Measurements from ENCODE around the gene KANSL1. TPM values are rescaled to one million over a fixed set of nuclear protein-coding genes. Genes with fewer than 3 reads are reported as not detected.

KANSL1 gene
- total and polyA plus RNA-seq, 2 experiments from 2014 or later, result 37.3 to 84.3 TPM

GRCh38 chr17:46061435-46061834 is 131.8 kb downstream of the KANSL1 start:
- Histone ChIP-seq H3K27ac (no peak overlapping the region), H3K79me2 (peaks cover 44% of the 10 kb centered on the region), H4K20me1 (ENCODE audit: insufficient read depth, poor library complexity, severe bottlenecking) (no peaks in the 10 kb centered on the region), H3K4me2 (no peak overlapping the region), H3K4me1 (ENCODE audit: insufficient read depth) (no peaks in the 10 kb centered on the region), H3K4me3 (no peak overlapping the region), H3K27me3 (no peaks in the 10 kb centered on the region), H3K36me3 (replicated peaks; ENCODE audit: insufficient read depth, low read depth) (no peaks in the 10 kb centered on the region), H3K9me3 (ENCODE audit: low read depth) (no peaks in the 10 kb centered on the region), H2AFZ (no peak overlapping the region), H3K9me2 (replicated peaks; ENCODE audit: insufficient read depth) (no peaks in the 10 kb centered on the region)
- no peak for DNase-seq (ENCODE audit: low spot score)
- WGBS (ENCODE audit: low lambda C conversion rate, missing lambda C conversion rate), result over 99% methylated on average over 5 of the region's 5 CpGs
- TF ChIP-seq EZH2 (IDR thresholded peaks at IDR 0.05; ENCODE audit: borderline replicate concordance) (no peak), EZH2phosphoT487 (IDR thresholded peaks at IDR 0.05; ENCODE audit: low read depth, severe bottlenecking, unreplicated experiment) (no peak), CTCF (IDR thresholded peaks at IDR 0.05; ENCODE audit: poor library complexity) (peak; percentile 19)

DNA sequence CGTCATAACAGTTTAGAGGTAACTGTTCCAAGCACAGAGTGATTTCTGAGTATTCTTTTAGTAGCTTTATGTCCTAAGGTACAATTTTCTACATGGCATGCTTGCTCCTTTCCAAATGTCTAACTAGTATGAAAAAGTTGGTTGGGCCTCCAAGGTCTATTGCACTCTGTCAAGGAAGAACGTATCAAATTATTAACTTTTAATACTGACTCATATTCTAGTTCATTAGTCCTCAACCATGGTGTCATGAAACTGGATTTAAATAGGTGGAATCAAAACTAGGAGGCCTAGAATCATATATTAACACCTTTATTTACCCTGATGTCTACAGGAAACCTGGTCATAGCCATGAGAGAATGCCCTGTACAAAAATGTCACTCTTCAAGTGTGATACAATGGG is 132.8 kb downstream of the KANSL1 start:
- WGBS (ENCODE audit: low lambda C conversion rate, missing lambda C conversion rate), result 98% methylated on average over 2 of the region's 2 CpGs
- Histone ChIP-seq H3K79me2 (peaks cover 45% of the 10 kb centered on the region), H2AFZ (no peak overlapping the region), H3K9me3 (ENCODE audit: low read depth) (no peaks in the 10 kb centered on the region), H3K4me2 (no peak overlapping the region), H3K4me1 (ENCODE audit: insufficient read depth) (no peaks in the 10 kb centered on the region), H3K36me3 (replicated peaks; ENCODE audit: insufficient read depth, low read depth) (no peaks in the 10 kb centered on the region), H4K20me1 (ENCODE audit: insufficient read depth, poor library complexity, severe bottlenecking) (no peaks in the 10 kb centered on the region), H3K27me3 (no peaks in the 10 kb centered on the region), H3K4me3 (no peak overlapping the region), H3K27ac (no peak overlapping the region), H3K9me2 (replicated peaks; ENCODE audit: insufficient read depth) (no peaks in the 10 kb centered on the region)
- TF ChIP-seq EZH2 (IDR thresholded peaks at IDR 0.05; ENCODE audit: borderline replicate concordance), result no peak
- no peak for DNase-seq (ENCODE audit: low spot score)

- H4K20me1 ChIP-seq (ENCODE audit: insufficient read depth, poor library complexity, severe bottlenecking), result no peaks in the 10 kb centered on the region
- TF ChIP-seq CTCF (IDR thresholded peaks at IDR 0.05; ENCODE audit: poor library complexity), result no peak
- TF ChIP-seq EZH2phosphoT487 (IDR thresholded peaks at IDR 0.05; ENCODE audit: low read depth, severe bottlenecking, unreplicated experiment), result no peak
- TF ChIP-seq EZH2 (IDR thresholded peaks at IDR 0.05; ENCODE audit: borderline replicate concordance), result no peak
Measured at GRCh38 chr17:46059486-46059885, 133.7 kb downstream of the KANSL1 start.

DNA sequence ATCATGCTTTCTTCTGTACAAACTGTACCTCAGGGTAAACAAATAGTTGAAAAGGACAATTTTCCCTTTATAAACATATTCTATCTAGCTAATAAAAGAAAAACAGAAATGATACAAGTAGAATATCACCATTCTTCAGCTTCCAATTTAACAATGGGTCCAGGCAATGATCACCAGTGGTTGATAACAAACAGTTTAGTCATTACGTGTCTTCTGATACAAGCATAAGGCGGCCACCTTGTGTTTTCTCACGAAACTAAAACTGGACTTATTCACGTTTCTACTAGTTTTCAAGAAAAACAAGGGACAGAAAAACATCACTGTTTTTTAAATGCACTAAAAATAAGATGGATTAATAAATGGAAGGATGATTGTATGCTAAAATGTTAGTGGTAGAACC is 135.9 kb downstream of the KANSL1 start:
- no peaks in the 10 kb centered on the region for H3K36me3 ChIP-seq (replicated peaks; ENCODE audit: insufficient read depth, low read depth)
- no peaks in the 10 kb centered on the region for H3K27me3 ChIP-seq
- H3K4me2 ChIP-seq, result no peak overlapping the region
- no peak overlapping the region for H2AFZ ChIP-seq
- H3K4me3 ChIP-seq, result no peak overlapping the region
- no peak overlapping the region for H3K27ac ChIP-seq
- peaks cover 63% of the 10 kb centered on the region for H3K79me2 ChIP-seq
- no peaks in the 10 kb centered on the region for H3K9me2 ChIP-seq (replicated peaks; ENCODE audit: insufficient read depth)
- H3K9me3 ChIP-seq (ENCODE audit: low read depth), result no peaks in the 10 kb centered on the region
- no peaks in the 10 kb centered on the region for H4K20me1 ChIP-seq (ENCODE audit: insufficient read depth, poor library complexity, severe bottlenecking)
- TF ChIP-seq EZH2 (IDR thresholded peaks at IDR 0.05; ENCODE audit: borderline replicate concordance) (no peak), EZH2phosphoT487 (IDR thresholded peaks at IDR 0.05; ENCODE audit: low read depth, severe bottlenecking, unreplicated experiment) (no peak), CTCF (IDR thresholded peaks at IDR 0.05; ENCODE audit: poor library complexity) (no peak)
- no peaks in the 10 kb centered on the region for H3K4me1 ChIP-seq (ENCODE audit: insufficient read depth)
- WGBS (ENCODE audit: low lambda C conversion rate, missing lambda C conversion rate), result 85% methylated on average over 4 of the region's 4 CpGs
- DNase-seq (ENCODE audit: low spot score), result no peak

More at GRCh38 chr17:46059486-46059885, 133.7 kb downstream of the KANSL1 start:
- Histone ChIP-seq H3K4me2 (no peak overlapping the region), H3K9me2 (replicated peaks; ENCODE audit: insufficient read depth) (no peaks in the 10 kb centered on the region), H3K36me3 (replicated peaks; ENCODE audit: insufficient read depth, low read depth) (no peaks in the 10 kb centered on the region), H3K9me3 (ENCODE audit: low read depth) (no peaks in the 10 kb centered on the region), H2AFZ (no peak overlapping the region), H3K27ac (no peak overlapping the region), H3K4me3 (no peak overlapping the region), H3K27me3 (no peaks in the 10 kb centered on the region), H3K4me1 (ENCODE audit: insufficient read depth) (no peaks in the 10 kb centered on the region), H3K79me2 (peaks cover 48% of the 10 kb centered on the region)
- WGBS (ENCODE audit: low lambda C conversion rate, missing lambda C conversion rate), result 97% methylated on average over 6 of the region's 6 CpGs
- DNase-seq (ENCODE audit: low spot score), result no peak

Data from hepatocyte (in vitro differentiated cells).